ENCODE results near the gene TLK1. TPM values are rescaled to one million over a fixed set of nuclear protein-coding genes. Genes with fewer than 3 reads are reported as not detected.

TLK1 gene
- total and polyA plus RNA-seq, 9 of the 15 experiments (the other 6 are each of a cell fraction or from before 2014, with no cell fraction given): 20.2 to 101 (median 40.5) TPM

DNA sequence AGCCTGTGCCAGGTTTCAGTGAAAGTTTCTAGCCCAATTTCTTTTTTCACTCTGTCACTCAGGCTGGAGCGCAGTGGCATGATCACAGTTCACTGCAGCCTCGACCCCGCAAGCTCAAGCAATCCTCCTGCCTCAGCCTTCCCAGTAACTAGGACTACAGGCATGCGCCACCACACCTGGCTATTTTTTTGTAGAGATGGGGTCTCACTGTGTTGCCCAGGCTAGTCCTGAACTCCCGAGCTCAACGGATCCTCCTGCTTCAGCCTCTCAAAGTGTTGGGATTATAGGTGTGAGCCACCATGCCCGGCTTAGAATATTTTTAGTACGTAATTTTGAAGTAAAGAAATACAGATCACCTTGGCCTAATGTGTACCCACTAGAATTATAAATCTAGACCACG is 144.6 kb downstream of the TLK1 start:
- Histone ChIP-seq H3K9me1 (ENCODE audit: control insufficient read depth, insufficient read depth, low read length) (no peaks in the 10 kb centered on the region), H3K79me2 (ENCODE audit: control insufficient read depth, insufficient read depth, low read length) (0 out of 3 replicates have a peak, but pooled peaks cover 7% of the 10 kb centered on the region)
- intact Hi-C loops (cut with micrococcal nuclease): no loop called here

More for the DNA sequence above, 144.6 kb downstream of the TLK1 start:
- no peak for DNase-seq (ENCODE audit: extremely low read depth in 1 of 4, low spot score in 3 of 4)
- Histone ChIP-seq H3K9ac (ENCODE audit: insufficient read depth in 1 of 2, low read depth in 2 of 2, low read length in 2 of 2) (no peak overlapping the region), H4K20me1 (replicated peaks; ENCODE audit: control insufficient read depth, insufficient read depth, low read length) (no peaks in the 10 kb centered on the region), H3K27ac (ENCODE audit: extremely low read depth, low read depth, low read length) (no peak overlapping the region), H3K9me3 (replicated peaks; ENCODE audit: control insufficient read depth, insufficient read depth, low read depth, low read length) (no peaks in the 10 kb centered on the region), H3K27me3 (ENCODE audit: control insufficient read depth in 2 of 2, insufficient read depth in 2 of 2, low read length in 2 of 2) (no peaks in the 10 kb centered on the region), H2AFZ (ENCODE audit: low read depth, low read length) (no peak overlapping the region), H3K4me1 (replicated peaks in 1 of 2; ENCODE audit: control insufficient read depth in 2 of 2, insufficient read depth in 2 of 2, low read length in 2 of 2) (no peaks in the 10 kb centered on the region; a peak in 1 of 5 replicates), H3K36me3 (ENCODE audit: control insufficient read depth, insufficient read depth, low read length) (peaks cover 62% of the 10 kb centered on the region), H3K4me2 (ENCODE audit: insufficient read depth, low read length) (no peak overlapping the region), H3K4me3 (no peak overlapping the region)
- ChIA-PET CTCF (ENCODE audit: low intra/inter-chr PET ratio) (no interaction called here), POLR2A (interaction anchor here (0.7 kb wide), 1 partner anchor 68 kb away, joined by 3 read pairs; no protein-coding TSS in a partner anchor)
- 96% methylated on average over 9 of the region's 9 CpGs for WGBS (ENCODE audit: insufficient coverage, low coverage, missing lambda C conversion rate)
- FAIRE-seq: no peak
- TF ChIP-seq ATF6 (CRISPR knock-in tag; IDR thresholded peaks at IDR 0.05): no peak
- TF ChIP-seq ZNF57 (CRISPR knock-in tag; IDR thresholded peaks at IDR 0.05): no peak
- TF ChIP-seq AFF4 (CRISPR knock-in tag; IDR thresholded peaks at IDR 0.05): no peak
- TF ChIP-seq JUNB (CRISPR knock-in tag; conservative IDR thresholded peaks at IDR 0.05): no peak
- no peak for TF ChIP-seq PKNOX1 (IDR thresholded peaks at IDR 0.05)
- TF ChIP-seq ETV5 (CRISPR knock-in tag; IDR thresholded peaks at IDR 0.05; ENCODE audit: low read depth): no peak
- peak; percentile 63 for TF ChIP-seq ZNF121 (CRISPR knock-in tag; conservative IDR thresholded peaks at IDR 0.05)
- TF ChIP-seq KLF10 (CRISPR knock-in tag; IDR thresholded peaks at IDR 0.05): no peak
- TF ChIP-seq ZBTB33 (CRISPR knock-in tag; IDR thresholded peaks at IDR 0.05): peak; percentile 49; the same call in 1 of the 2 replicates
- TF ChIP-seq SRSF3 (IDR thresholded peaks at IDR 0.05; ENCODE audit: insufficient read depth, low read length): no peak
- in situ Hi-C loops (cut with MboI): no loop called here
- no TSS peak for BruUV-seq (replicated peaks)
- no peak for ATAC-seq

Data from K562 (cell line).